Measurements from ENCODE around the gene FAAP20.

GRCh38 chr1:2224631-2225428 is 30.3 kb upstream of the FAAP20 start:
- TF ChIP-seq POLR2A (IDR thresholded peaks at IDR 0.05; ENCODE audit: borderline replicate concordance, extremely low read depth, insufficient read depth, insufficient read length) (no peak), SIN3A (IDR thresholded peaks at IDR 0.05; ENCODE audit: low read depth) (no peak), CTCF (IDR thresholded peaks at IDR 0.05 in 2 of 3, conservative IDR thresholded peaks at IDR 0.05 in 1 of 3; ENCODE audit: borderline replicate concordance in 1 of 3, insufficient read depth in 1 of 3, low read depth in 2 of 3, low read length in 2 of 3) (no peak), EZH2 (IDR thresholded peaks at IDR 0.05) (no peak), MAX (IDR thresholded peaks at IDR 0.05) (no peak), POLR2AphosphoS5 (IDR thresholded peaks at IDR 0.05; ENCODE audit: low read depth, low read length) (no peak), ZNF274 (IDR thresholded peaks at IDR 0.05; ENCODE audit: low read depth, low read length) (no peak), EZH2phosphoT487 (IDR thresholded peaks at IDR 0.05; ENCODE audit: borderline replicate concordance) (no peak), JUND (IDR thresholded peaks at IDR 0.05) (no peak), RAD21 (IDR thresholded peaks at IDR 0.05; ENCODE audit: low read depth) (no peak), TCF7L2 (IDR thresholded peaks at IDR 0.05; ENCODE audit: borderline replicate concordance, extremely low read depth, insufficient read depth, insufficient read length) (no peak), CEBPB (IDR thresholded peaks at IDR 0.05; ENCODE audit: low read depth) (no peak)
